Inferior parietal cortex (tissue), 1 donor: ENCODE measurements around the gene LDLRAD4.

Source experiments
- DNase-seq: peaks from one replicate; pipeline ENCODE4 v3.0.0-alpha.2; 2016; ENCODE audit errors: extremely low spot score

LDLRAD4 gene

GRCh38 chr18:13615432-13615861 lies 396.9 kb downstream of the LDLRAD4 start:
- no peak for DNase-seq

GRCh38 chr18:13616041-13616440 lies 397.5 kb downstream of the LDLRAD4 start:
- no peak for DNase-seq

GRCh38 chr18:13616525-13617035 lies 398.0 kb downstream of the LDLRAD4 start:
- DNase-seq: no peak

GRCh38 chr18:13617826-13618515 lies 399.4 kb downstream of the LDLRAD4 start:
- no peak for DNase-seq

GRCh38 chr18:13618760-13619438 lies 400.3 kb downstream of the LDLRAD4 start:
- no peak for DNase-seq

GRCh38 chr18:13619505-13620205 lies 401.1 kb downstream of the LDLRAD4 start:
- DNase-seq: no peak

GRCh38 chr18:13620206-13620672 lies 401.7 kb downstream of the LDLRAD4 start:
- DNase-seq: no peak

GRCh38 chr18:13620818-13621445 lies 402.4 kb downstream of the LDLRAD4 start:
- no peak for DNase-seq

- DNase-seq: no peak
Observed at GRCh38 chr18:13621446-13621849, 402.9 kb downstream of the LDLRAD4 start.

- DNase-seq: no peak
Observed at GRCh38 chr18:13621886-13622619, 403.5 kb downstream of the LDLRAD4 start.

- no peak for DNase-seq
Observed at GRCh38 chr18:13622751-13623150, 404.2 kb downstream of the LDLRAD4 start.

GRCh38 chr18:13623348-13623747 lies 404.8 kb downstream of the LDLRAD4 start:
- no peak for DNase-seq

GRCh38 chr18:13623871-13624270 lies 405.3 kb downstream of the LDLRAD4 start:
- no peak for DNase-seq

- DNase-seq: no peak
Observed at GRCh38 chr18:13624563-13625237, 406.1 kb downstream of the LDLRAD4 start.

GRCh38 chr18:13625355-13625754 lies 406.8 kb downstream of the LDLRAD4 start:
- no peak for DNase-seq

GRCh38 chr18:13625843-13626543 lies 407.4 kb downstream of the LDLRAD4 start:
- DNase-seq: no peak

GRCh38 chr18:13626544-13626908 lies 408.0 kb downstream of the LDLRAD4 start:
- DNase-seq: no peak

GRCh38 chr18:13627639-13628038 lies 409.1 kb downstream of the LDLRAD4 start:
- no peak for DNase-seq

GRCh38 chr18:13628211-13628610 lies 409.7 kb downstream of the LDLRAD4 start:
- DNase-seq: no peak
